NCI-H82 treated with DMSO at 0.1 percent for 48 hours (cell line): Measurements from ENCODE around the gene IRF8.

Source experiments
- DNase-seq: peaks from one replicate; lab custom pipeline; 2025; ENCODE audit not compliant: unreplicated experiment; lab: John Stamatoyannopoulos, UW

Gene IRF8

DNA sequence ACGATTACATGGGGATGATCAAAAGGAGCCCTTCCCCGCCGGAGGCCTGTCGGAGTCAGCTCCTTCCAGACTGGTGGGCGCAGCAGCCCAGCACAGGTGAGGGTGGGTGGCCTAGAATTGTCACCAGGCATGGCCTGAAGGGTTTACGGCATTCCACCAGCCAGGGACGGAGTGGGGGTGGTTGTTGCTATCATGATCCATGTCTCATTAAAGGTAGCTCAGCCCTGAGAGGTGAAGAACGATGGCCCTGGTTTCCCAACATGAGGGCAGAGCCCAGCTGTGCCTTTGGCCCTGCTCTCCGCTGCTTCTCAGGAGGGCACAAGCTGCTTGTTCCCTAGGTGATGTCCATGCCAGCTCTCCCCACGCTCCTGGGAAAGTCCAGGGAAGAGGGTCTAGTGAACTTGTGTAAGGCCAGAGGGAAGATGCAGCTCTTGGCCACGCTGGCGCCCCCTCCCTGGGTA lies 14.2 kb downstream of the IRF8 start:
- DNase-seq = no peak

DNA sequence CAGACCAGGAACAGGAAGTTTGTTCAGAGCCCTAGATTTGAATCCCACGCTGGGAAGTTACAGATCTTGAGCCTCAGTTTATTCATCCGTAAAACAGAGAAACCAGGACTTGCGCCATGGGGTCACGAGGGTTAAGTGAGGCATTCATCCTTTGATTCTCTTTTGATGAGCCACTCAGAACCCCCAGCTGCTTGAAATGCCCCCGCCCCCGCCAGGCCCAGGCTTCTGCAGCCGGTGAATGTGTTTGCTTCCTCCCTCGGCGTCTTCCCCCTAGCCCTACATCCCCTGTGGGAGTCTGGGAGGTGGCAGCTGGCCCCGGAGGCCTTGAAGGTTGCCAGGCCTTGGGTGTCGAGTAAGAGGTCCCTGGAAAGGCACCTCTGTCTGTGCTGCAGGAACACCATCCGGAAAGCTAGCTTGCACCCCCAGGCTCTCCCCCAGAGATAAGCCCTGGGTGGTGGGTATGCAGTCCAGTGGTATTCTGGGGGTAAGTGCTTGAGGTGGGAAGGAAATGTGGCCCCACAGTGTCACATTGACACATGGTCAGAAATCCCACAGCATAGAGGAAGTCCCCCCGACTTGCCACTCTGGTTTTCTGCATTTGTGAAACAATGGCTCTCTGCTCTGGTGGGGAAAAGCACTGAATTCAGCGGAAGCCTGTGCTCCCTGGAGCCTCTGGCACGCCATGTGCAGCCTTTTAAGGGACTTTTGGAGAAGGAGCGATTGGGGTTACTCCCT lies 14.9 kb downstream of the IRF8 start:
- no peak for DNase-seq

DNA sequence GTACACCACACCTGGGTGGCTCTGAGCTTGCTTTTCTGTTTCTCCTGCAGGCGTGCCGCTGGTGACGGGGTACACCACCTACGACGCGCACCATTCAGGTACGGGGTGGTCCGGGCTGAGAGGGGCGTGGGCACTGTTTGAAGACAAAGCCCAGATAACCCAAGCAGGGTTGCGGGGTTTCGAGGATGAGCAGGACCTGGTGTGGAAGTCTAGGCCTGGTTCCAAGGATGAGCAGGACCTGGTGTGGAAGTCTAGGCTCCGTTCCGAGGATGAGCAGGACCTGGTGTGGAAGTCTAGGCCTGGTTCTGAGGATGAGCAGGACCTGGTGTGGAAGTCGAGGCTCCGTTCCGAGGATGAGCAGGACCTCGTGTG lies 15.4 kb downstream of the IRF8 start:
- no peak for DNase-seq

DNA sequence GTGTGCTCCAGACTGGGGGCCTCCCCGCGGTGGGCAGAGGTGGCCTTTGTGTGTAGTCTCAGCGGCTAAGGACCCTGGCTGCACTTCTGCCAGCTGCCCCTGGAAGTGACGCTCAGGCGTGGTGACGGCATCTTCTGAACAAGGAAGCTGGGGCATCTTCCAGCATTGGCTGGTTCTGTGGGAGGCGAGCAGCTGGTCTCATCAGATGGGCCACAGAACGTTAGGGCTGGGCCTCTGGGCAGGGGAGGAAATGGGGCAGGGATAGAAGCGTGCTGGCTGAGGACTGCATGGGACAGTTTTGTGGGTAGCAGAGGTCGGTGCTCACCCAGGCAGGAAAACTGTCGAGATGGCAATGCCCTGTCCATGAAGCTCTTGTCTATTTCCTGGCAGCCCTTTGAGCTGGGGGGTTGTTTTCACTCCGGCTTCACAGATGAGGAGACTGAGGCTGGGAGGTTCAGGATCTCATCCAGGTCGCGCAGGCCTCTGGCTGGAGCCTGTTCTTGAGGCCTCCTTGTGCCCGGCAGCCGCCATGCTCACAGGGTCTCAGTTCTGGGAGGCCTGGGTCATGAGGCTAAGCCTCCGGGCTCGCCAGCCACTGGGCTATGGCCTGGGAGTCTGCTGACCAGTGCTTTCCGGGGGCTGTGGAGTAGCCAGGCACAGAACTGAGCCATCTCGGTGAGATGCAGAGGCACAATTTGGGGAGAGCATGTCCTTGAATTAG lies 16.3 kb downstream of the IRF8 start:
- DNase-seq = no peak

GRCh38 chr16:85916141-85916890 lies 17.4 kb downstream of the IRF8 start:
- no peak for DNase-seq

GRCh38 chr16:85917012-85917411 lies 18.1 kb downstream of the IRF8 start:
- no peak for DNase-seq

- no peak for DNase-seq
Observed at GRCh38 chr16:85917959-85918358, 19.0 kb downstream of the IRF8 start.

- DNase-seq = no peak
Observed at GRCh38 chr16:85918436-85918835, 19.5 kb downstream of the IRF8 start.

GRCh38 chr16:85919271-85920267 lies 20.6 kb downstream of the IRF8 start:
- no peak for DNase-seq

DNA sequence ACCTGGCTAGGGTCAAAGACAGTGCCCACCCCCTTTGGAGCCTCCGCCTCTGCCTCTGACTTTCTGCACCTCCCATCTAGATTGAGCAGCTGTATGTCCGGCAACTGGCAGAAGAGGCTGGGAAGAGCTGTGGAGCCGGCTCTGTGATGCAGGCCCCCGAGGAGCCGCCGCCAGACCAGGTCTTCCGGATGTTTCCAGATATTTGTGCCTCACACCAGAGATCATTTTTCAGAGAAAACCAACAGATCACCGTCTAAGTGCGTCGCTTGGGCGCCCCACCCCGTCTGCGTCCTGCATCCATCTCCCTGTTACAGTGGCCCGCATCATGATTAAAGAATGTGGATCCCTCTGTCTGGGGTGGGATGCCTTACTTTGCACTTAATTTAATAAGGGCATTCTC lies 22.1 kb downstream of the IRF8 start:
- no peak for DNase-seq

- no peak for DNase-seq
Observed at GRCh38 chr16:85923153-85924021, 24.4 kb downstream of the IRF8 start.

GRCh38 chr16:85924675-85925074 lies 25.7 kb downstream of the IRF8 start:
- no peak for DNase-seq

DNA sequence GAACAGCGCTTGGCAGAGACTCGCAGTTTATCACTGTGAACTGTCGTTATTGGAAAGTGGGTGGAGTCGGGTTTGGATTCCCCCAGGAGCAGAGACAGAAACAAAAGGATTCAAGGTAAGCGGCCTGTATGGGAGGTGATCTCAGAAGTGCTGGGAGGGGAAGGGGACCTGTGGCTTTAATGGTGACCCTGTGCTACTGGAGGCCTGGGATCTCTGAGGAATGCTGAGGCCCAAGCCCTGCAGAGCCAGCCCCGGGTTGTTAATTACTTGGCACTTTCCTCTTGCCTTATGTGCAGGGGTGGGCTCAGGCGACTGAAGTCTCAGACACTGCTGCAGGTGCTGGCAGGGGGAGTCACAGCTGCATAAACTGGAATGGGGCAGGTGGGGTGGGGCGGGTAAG lies 27.4 kb downstream of the IRF8 start:
- DNase-seq = no peak

DNA sequence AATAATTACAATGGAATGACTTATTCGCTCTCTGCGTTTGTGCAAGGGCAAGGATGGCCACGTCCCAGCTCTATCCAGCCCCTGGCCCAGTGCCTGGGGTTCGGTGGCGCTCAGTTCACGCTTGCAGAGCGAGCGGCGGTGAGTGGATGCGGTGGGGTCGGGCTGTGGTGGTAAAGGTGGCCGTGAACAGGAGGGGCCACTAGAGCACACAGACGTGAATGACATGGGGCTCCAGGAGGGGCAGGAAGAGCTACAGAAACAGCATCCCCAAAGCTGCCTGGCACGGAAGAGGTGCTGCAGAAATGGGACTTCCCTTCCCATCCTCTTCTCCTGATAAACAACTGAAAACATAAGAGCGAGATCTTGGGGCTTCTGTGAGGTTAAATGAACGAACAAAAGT lies 28.4 kb downstream of the IRF8 start:
- no peak for DNase-seq

DNA sequence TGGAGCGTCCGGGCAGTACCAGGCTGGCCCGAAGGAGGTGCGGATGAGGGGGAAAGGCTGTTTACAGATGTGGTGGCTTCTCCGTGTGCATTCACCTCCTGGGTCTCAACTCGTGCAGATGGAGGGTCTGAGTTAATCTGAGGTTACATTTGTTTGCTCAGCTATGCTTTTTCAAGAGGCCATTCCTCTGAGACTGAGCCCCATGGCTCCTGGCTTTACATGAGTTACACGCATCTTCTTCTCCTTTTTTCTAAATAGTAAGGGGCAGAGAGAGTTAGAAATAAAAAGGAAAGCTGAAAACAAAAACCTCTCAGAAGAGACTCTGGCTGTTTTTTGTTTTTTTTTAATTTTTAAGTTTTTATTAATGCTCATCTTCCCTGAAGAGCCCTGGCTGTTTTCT lies 29.0 kb downstream of the IRF8 start:
- no peak for DNase-seq

- DNase-seq = no peak
Observed at GRCh38 chr16:85928401-85928820, 29.4 kb downstream of the IRF8 start.

DNA sequence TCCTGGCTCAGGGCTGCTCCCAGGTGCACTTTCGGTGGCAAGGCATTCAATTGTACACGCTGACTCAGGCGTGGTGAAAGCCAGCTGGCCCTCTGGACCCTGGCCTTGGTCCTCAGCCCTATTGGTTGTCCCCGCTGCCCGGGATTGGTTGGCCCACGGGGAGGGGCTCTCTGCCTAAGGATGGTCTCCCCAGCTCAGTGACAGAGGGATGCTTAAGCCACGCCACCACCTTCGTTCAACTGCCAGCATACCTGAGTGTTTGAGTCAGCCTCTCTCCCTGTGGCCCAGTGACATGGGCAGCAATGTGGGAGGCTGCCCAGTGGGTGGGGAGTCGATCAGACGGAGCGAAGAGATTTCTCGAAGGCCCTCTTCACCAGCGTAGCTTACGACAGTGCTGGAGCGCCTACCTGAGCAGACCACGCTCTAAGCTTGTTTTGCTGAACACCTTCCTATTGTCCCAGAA lies 30.3 kb downstream of the IRF8 start:
- no peak for DNase-seq

DNA sequence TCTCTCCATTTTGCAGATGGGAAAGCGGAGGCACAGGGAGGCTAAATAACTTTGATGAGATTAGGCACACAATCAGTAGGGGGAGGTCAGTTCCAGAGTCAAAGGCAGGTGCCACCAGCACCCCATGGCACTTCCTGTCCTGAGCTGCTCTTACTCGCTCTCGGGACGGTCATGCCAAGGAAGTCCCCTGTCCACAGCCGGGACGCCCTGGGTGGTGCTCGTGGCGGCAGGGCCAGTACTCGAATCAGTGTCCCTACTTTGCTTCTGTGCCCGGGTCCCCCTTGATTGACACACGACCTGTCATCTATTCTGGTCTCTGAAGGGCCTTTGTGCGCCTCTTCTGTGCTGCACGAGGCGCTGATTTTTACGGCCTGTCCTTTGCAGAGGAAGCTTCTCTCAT lies 31.3 kb downstream of the IRF8 start:
- no peak for DNase-seq

- no peak for DNase-seq
Observed at GRCh38 chr16:85931596-85932402, 32.8 kb downstream of the IRF8 start.
